ENCODE measurements around the gene C9orf78.
A peak's percentile ranks its signal among the peaks of the same experiment; 100 is the strongest.

The C9orf78 gene

DNA sequence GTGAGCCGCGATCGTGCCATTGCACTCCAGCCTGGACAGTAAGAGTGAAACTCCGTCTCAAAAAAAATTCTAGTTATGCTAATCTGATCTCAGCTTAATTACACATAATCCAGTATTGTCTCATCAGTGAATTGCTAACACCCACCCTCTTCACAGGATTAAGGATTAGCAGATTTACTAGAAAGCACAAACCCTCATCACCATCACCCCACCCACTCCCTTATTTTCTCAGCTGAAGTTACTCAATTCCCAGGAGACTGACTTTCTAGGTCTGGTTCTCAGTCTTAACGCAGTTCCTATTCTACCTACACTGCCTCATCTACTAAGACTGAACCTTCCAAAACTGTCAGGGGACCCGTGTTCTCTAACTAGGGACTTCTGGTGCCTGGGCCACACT, 23.1 kb downstream of the C9orf78 start:
- TF ChIP-seq, protein P1, sequence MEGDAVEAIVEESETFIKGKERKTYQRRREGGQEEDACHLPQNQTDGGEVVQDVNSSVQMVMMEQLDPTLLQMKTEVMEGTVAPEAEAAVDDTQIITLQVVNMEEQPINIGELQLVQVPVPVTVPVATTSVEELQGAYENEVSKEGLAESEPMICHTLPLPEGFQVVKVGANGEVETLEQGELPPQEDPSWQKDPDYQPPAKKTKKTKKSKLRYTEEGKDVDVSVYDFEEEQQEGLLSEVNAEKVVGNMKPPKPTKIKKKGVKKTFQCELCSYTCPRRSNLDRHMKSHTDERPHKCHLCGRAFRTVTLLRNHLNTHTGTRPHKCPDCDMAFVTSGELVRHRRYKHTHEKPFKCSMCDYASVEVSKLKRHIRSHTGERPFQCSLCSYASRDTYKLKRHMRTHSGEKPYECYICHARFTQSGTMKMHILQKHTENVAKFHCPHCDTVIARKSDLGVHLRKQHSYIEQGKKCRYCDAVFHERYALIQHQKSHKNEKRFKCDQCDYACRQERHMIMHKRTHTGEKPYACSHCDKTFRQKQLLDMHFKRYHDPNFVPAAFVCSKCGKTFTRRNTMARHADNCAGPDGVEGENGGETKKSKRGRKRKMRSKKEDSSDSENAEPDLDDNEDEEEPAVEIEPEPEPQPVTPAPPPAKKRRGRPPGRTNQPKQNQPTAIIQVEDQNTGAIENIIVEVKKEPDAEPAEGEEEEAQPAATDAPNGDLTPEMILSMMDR (conservative IDR thresholded peaks at IDR 0.05): no peak

DNA sequence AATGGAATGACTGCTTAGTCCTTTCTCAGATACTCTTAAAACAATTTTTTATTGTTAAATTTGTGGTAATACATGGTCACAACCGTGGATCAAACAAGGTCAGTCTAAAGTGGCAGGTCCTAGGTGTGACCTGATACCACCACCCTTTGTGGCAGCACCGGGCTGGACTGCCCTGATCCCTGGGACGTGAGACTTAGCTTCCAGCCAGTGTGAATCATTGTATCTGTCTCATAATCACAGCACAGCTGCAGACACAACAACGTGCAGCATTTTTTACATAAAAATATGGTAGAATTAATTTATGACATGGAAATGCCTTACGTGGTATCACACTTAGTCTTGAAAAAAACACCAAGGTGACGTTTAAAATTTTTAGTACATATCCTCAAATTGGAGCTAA, 24.3 kb downstream of the C9orf78 start:
- peak overlapping the region; percentile 97 for H3K27ac ChIP-seq
- TF ChIP-seq, protein P1 (conservative IDR thresholded peaks at IDR 0.05): no peak

More for the DNA sequence above, 23.1 kb downstream of the C9orf78 start:
- H3K27ac ChIP-seq: peak overlapping the region; percentile 97

DNA sequence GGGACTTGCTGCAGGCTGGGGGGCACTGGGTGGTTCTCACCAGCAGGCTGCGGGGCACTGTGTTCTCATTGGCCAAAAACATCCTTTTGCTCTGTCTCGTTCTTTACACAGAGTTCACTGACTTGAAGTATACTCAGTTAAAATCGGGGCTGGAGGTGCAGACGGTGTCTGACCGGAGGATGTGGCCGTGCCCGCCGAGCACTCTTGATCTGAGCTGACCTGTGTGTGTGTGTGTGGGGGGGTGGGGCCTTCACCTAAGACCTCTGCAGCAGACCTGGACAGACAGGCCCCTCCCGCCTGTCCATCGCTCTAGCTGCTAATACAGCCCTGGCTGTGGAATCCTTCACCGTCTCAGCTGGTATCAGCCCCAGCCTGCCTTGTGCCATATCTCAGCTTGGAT, 25.0 kb downstream of the C9orf78 start:
- TF ChIP-seq, protein P1 (conservative IDR thresholded peaks at IDR 0.05): no peak
- H3K27ac ChIP-seq: peak overlapping the region; percentile 97

DNA sequence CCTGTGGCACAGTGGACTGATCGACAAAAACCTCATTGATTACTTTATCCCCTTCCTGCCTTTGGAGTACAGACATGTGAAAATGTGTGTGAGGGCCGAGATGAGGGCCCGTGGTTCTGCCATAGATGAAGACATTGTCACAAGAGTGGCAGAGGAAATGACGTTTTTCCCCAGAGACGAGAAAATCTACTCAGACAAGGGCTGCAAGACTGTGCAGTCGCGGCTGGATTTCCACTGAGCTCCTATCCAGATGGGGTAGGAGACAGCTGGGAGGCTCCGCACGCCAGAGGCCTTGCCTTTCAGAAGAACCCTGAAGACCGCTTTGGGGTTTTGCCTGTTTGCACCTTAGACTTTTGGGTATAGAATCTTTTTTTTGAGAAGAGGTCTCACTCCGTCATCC, 25.7 kb downstream of the C9orf78 start:
- H3K27ac ChIP-seq: peak overlapping the region; percentile 97
- TF ChIP-seq, protein P1 (conservative IDR thresholded peaks at IDR 0.05): no peak

DNA sequence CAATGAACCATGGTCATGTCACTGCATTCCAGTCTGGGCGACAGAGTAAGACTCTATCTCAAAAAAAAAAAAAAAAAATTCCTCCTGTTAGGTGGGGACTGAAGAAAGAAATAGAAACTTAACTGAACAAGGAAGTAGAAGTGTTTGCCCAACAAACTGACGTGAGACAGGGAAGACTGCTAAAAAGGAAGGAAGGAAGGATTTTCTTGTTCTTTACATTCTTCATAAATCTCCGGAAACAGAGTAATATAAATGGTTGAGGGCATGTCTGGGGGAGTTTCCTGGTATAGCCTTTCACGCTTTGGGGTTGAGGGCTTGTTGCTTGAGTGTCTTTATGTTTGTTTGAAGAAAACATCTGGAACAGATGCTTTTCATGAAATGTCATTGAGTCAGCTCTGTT, 29.0 kb downstream of the C9orf78 start:
- TF ChIP-seq, protein P1 (conservative IDR thresholded peaks at IDR 0.05): no peak
- 0 out of 2 replicates have a peak overlapping the region, but pooled peaks have one; percentile 1 for H3K27ac ChIP-seq

DNA sequence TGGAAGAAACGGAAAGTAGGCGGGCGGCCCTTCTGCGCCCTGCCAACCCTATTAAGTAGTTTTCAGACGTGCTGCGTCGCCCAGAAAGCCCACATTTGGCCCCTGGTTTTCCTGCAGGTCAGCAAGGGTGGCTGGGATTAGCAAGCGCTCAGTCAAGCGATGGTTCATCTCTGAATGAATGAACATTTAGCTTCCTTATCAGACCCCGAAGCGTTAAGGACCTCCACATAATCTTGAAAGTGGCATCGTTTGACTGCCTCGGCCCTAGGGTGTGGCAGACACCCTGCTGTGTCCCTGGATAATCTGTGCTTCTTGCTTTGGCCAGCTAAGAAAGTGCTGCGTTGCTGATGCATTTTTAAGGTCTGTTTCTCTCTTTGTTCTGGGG, 31.4 kb downstream of the C9orf78 start:
- TF ChIP-seq, protein P1 (conservative IDR thresholded peaks at IDR 0.05): no peak
- H3K27ac ChIP-seq: peak overlapping the region; percentile 77

DNA sequence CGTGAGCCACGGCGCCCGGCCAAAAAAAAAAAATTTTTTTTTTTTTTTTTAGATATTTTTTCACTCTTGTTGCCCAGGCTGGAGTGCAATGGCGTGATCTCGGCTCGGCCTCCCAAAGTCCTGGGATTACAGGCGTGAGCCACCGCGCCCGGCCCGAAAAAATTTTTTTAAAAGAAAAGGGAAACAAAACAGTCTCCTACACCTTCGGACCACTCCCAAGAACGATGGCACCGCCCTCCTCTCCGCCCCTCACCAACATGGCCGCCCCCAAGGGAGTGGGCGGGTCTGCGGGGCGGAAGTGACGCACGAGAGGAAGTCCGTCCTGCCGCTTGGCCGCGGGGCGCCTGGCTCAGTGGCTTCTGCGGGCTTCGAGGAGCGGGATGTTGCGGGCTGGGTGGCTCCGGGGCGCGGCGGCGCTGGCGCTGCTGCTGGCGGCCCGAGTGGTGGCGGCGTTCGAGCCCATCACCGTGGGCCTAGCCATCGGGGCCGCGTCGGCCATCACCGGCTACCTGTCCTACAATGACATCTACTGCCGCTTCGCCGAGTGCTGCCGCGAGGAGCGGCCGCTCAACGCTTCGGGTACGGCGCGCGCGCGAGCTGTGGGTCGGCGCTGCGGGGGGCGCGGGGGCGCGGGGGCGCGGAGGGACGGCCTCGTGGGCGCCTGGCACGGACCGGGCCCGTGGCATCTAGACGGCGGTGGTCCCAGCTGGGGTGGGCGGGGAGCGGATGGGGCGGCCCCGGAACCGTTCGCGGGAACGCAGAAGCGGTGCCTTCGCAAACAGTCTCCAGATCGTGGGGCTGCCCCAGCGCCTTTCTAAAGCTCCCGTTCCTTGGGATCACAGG, 32.0 kb downstream of the C9orf78 start, which contains the start of gene TOR1B:
Gene TOR1B (plus strand): TSS at position 352 of the 843 bp plus-strand sequence. CDS start 29 bp downstream, at position 381.
- H3K27ac ChIP-seq: peak within 1 kb of the TSS; percentile 77
- TF ChIP-seq, protein P1 (conservative IDR thresholded peaks at IDR 0.05): no peak; the same call in 1 of the 2 replicates

Measured in VCaP (cell line).